Hepatocyte (in vitro differentiated cells): Measurements from ENCODE around the gene SUPT3H. TPM values are rescaled to one million over a fixed set of nuclear protein-coding genes. Genes with fewer than 3 reads are reported as not detected.

Source experiments
- DNase-seq: peaks from one replicate; pipeline ENCODE4 v3.0.0-alpha.2; 2016; ENCODE audit warnings: low spot score
- H2AFZ ChIP-seq: fragments of 200-600 bp; sonication (generic); 2 replicates; pipeline ENCODE4 v1.6.0; 2016; ENCODE audit warnings: antibody characterized with exemption, mild to moderate bottlenecking
- H3K27ac ChIP-seq: fragments of 200-600 bp; sonication (generic); 2 replicates; pipeline ENCODE4 v1.5.1; 2016; ENCODE audit warnings: mild to moderate bottlenecking
- H3K27me3 ChIP-seq: fragments of 200-600 bp; sonication (generic); 2 replicates; pipeline ENCODE4 v1.6.1; 2016
- H3K36me3 ChIP-seq: fragments of 200-600 bp; sonication (generic); replicated peaks from 2 replicates; pipeline ENCODE4 v1.5.1; 2016; ENCODE audit warnings: low read depth; ENCODE audit not compliant: insufficient read depth
- H3K4me1 ChIP-seq: fragments of 200-600 bp; sonication (generic); 2 replicates; pipeline ENCODE4 v1.5.1; 2016; ENCODE audit warnings: mild to moderate bottlenecking, moderate library complexity; ENCODE audit not compliant: insufficient read depth
- H3K4me2 ChIP-seq: fragments of 200-600 bp; sonication (generic); 2 replicates; pipeline ENCODE4 v1.6.0; 2016
- H3K4me3 ChIP-seq: fragments of 200-600 bp; sonication (generic); 2 replicates; pipeline ENCODE4 v1.5.1; 2016; ENCODE audit warnings: mild to moderate bottlenecking
- H3K79me2 ChIP-seq: fragments of 200-600 bp; sonication (generic); 2 replicates; pipeline ENCODE4 v1.6.0; 2017; ENCODE audit warnings: mild to moderate bottlenecking
- H3K9me2 ChIP-seq: fragments of 200-600 bp; sonication (generic); replicated peaks from 2 replicates; pipeline ENCODE4 v1.6.0; 2017; ENCODE audit warnings: mild to moderate bottlenecking; ENCODE audit not compliant: insufficient read depth
- H3K9me3 ChIP-seq: fragments of 200-600 bp; sonication (generic); 2 replicates; pipeline ENCODE4 v1.5.1; 2016; ENCODE audit warnings: low read depth, mild to moderate bottlenecking
- H4K20me1 ChIP-seq: fragments of 200-600 bp; sonication (generic); 2 replicates; pipeline ENCODE4 v1.6.0; 2016; ENCODE audit warnings: mild to moderate bottlenecking; ENCODE audit not compliant: insufficient read depth, poor library complexity, severe bottlenecking
- EZH2 ChIP-seq: fragments of 200-600 bp; sonication (generic); IDR thresholded peaks from 2 replicates; pipeline ENCODE4 v1.6.1; 2016; ENCODE audit warnings: antibody characterized with exemption, mild to moderate bottlenecking, borderline replicate concordance
- EZH2phosphoT487 ChIP-seq: fragments of 200-600 bp; sonication (generic); IDR thresholded peaks from one replicate; pipeline ENCODE4 v1.6.1; 2018; ENCODE audit warnings: antibody characterized with exemption, mild to moderate bottlenecking, low read depth, moderate library complexity; ENCODE audit not compliant: unreplicated experiment, severe bottlenecking
- WGBS: methylation state at CpG from one replicate; pipeline ENCODE4 v1.1.6; 2016; ENCODE audit warnings: low lambda C conversion rate; ENCODE audit errors: missing lambda C conversion rate; 5-methylcytosine and 5-hydroxymethylcytosine counted together
- polyA plus RNA-seq: library from polyadenylated mRNA; unstranded; fragments of >200 nt; fragmentation: Nextera tagmentation; extraction: Ambion mirVana; gene quantifications from 2 replicates; pipeline ENCODE4 v1.2.1, GENCODE V29; 2016
- total RNA-seq: library from RNA; depleted of rRNA; stranded (reverse); fragments of >200 nt; gene quantifications from 2 replicates; pipeline ENCODE4 v1.2.3, GENCODE V29; 2014
- TF ChIP-seq, protein P1 (sequence below): fragments of 200-600 bp; sonication (generic); IDR thresholded peaks from 2 replicates; pipeline ENCODE4 v1.5.1; 2016; ENCODE audit warnings: antibody characterized with exemption, mild to moderate bottlenecking; ENCODE audit not compliant: poor library complexity

SUPT3H gene
- total and polyA plus RNA-seq, 2 experiments from 2014 or later: 6.8 to 7.7 TPM

GRCh38 chr6:44787254-44787834 lies 590.4 kb downstream of the SUPT3H start:
- Histone ChIP-seq H4K20me1 (no peaks in the 10 kb centered on the region), H3K4me2 (no peak overlapping the region), H3K9me3 (no peaks in the 10 kb centered on the region), H3K4me3 (no peak overlapping the region), H3K27ac (no peak overlapping the region), H3K79me2 (no peaks in the 10 kb centered on the region), H3K36me3 (no peaks in the 10 kb centered on the region), H3K4me1 (no peaks in the 10 kb centered on the region), H2AFZ (no peak overlapping the region), H3K27me3 (no peaks in the 10 kb centered on the region), H3K9me2 (no peaks in the 10 kb centered on the region)
- TF ChIP-seq, protein P1, sequence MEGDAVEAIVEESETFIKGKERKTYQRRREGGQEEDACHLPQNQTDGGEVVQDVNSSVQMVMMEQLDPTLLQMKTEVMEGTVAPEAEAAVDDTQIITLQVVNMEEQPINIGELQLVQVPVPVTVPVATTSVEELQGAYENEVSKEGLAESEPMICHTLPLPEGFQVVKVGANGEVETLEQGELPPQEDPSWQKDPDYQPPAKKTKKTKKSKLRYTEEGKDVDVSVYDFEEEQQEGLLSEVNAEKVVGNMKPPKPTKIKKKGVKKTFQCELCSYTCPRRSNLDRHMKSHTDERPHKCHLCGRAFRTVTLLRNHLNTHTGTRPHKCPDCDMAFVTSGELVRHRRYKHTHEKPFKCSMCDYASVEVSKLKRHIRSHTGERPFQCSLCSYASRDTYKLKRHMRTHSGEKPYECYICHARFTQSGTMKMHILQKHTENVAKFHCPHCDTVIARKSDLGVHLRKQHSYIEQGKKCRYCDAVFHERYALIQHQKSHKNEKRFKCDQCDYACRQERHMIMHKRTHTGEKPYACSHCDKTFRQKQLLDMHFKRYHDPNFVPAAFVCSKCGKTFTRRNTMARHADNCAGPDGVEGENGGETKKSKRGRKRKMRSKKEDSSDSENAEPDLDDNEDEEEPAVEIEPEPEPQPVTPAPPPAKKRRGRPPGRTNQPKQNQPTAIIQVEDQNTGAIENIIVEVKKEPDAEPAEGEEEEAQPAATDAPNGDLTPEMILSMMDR: no peak
- TF ChIP-seq EZH2phosphoT487 (no peak), EZH2 (no peak)
- 93% methylated on average over 8 of the region's 8 CpGs for WGBS
- no peak for DNase-seq

- TF ChIP-seq EZH2: no peak
- no peak for TF ChIP-seq EZH2phosphoT487
- TF ChIP-seq, protein P1: no peak
- 82% methylated on average over 1 of the region's 1 CpG for WGBS
- Histone ChIP-seq H3K79me2 (no peaks in the 10 kb centered on the region), H3K36me3 (no peaks in the 10 kb centered on the region), H4K20me1 (no peaks in the 10 kb centered on the region), H3K9me3 (no peaks in the 10 kb centered on the region), H3K4me2 (no peak overlapping the region), H2AFZ (no peak overlapping the region), H3K27ac (no peak overlapping the region), H3K27me3 (no peaks in the 10 kb centered on the region), H3K9me2 (no peaks in the 10 kb centered on the region), H3K4me1 (no peaks in the 10 kb centered on the region), H3K4me3 (no peak overlapping the region)
- no peak for DNase-seq
These were observed 592.6 kb downstream of the SUPT3H start for GRCh38 chr6:44785130-44785529.

GRCh38 chr6:44784195-44784594 lies 593.5 kb downstream of the SUPT3H start:
- Histone ChIP-seq H3K4me1 (no peaks in the 10 kb centered on the region), H3K4me2 (no peak overlapping the region), H4K20me1 (no peaks in the 10 kb centered on the region), H3K4me3 (no peak overlapping the region), H3K36me3 (no peaks in the 10 kb centered on the region), H2AFZ (no peak overlapping the region), H3K9me3 (no peaks in the 10 kb centered on the region), H3K9me2 (no peaks in the 10 kb centered on the region), H3K79me2 (no peaks in the 10 kb centered on the region), H3K27me3 (no peaks in the 10 kb centered on the region), H3K27ac (no peak overlapping the region)
- 97% methylated on average over 1 of the region's 1 CpG for WGBS
- no peak for TF ChIP-seq EZH2phosphoT487
- TF ChIP-seq, protein P1: no peak
- TF ChIP-seq EZH2: no peak
- no peak for DNase-seq

GRCh38 chr6:44782892-44783291 lies 594.8 kb downstream of the SUPT3H start:
- Histone ChIP-seq H3K9me2 (no peaks in the 10 kb centered on the region), H3K36me3 (no peaks in the 10 kb centered on the region), H3K27ac (no peak overlapping the region), H3K4me2 (no peak overlapping the region), H4K20me1 (no peaks in the 10 kb centered on the region), H3K79me2 (no peaks in the 10 kb centered on the region), H3K4me3 (no peak overlapping the region), H3K27me3 (no peaks in the 10 kb centered on the region), H2AFZ (no peak overlapping the region), H3K4me1 (no peaks in the 10 kb centered on the region), H3K9me3 (no peaks in the 10 kb centered on the region)
- no peak for TF ChIP-seq EZH2phosphoT487
- no peak for TF ChIP-seq EZH2
- TF ChIP-seq, protein P1: no peak
- WGBS: 77% methylated on average over 3 of the region's 3 CpGs
- no peak for DNase-seq
